GM19452 (cell line): ENCODE measurements around the gene IRX2.

Experiments
- ATAC-seq: cut with Tn5 transposase; IDR thresholded peaks from one replicate; pipeline ENCODE4 v1.9.1; 2021; ENCODE audit not compliant: unreplicated experiment

Gene IRX2

GRCh38 chr5:2699231-2699630 lies 52.2 kb downstream of the IRX2 start:
- no peak for ATAC-seq

DNA sequence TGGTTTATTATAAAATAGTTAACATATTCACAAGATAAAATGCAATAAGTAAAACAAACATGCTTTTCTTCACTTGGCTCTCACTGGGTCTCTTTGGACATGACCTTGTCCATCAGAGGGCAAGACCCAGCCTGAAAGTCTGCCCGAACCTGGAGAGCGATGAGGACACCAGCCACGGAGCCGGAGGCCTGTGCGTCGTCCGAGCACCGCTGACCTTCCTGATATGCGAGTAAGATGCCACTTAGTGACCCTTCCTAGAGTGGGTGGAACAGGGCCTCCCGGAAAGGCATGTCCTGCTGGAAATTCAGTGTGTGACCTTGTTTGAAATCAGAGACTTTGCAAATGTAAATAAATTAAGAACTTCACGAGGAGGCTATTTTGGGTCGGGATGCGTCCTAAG lies 52.9 kb downstream of the IRX2 start:
- ATAC-seq, result no peak

DNA sequence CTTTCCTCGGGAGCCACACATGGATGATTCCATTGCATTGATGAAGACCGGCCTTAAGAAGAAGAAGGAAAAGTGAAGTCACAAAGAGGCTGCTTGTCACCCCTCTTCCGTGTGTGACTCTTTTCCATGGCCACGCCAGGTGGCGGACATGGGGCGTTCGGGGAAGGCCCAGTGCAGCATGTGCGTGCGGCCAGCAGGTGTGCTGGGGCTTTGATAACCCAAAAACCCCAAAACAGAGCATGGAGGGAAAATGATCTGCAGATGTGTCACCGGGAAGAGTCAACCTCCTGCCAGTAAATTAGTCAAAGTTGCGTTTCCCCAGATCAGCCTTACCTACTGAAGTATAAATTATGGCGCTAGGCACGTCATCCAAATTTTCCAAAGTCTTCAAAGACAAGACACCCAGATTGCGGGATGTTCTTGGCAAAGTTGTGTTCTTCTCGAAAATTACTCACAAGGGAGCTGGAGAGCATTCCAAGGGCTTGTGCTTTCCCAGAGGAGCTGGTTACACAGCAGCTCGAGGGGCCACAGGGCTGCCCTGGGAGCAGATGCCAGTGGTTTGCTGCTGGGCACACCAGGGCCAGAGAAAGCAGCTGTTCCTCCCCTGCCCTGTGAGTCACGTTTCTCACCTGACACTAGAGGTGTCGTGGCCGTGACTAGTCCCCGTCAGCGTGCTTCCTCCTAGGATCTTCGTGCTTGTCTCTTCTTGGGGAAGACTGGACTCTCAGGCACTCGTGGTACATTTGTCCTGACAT lies 53.9 kb downstream of the IRX2 start:
- ATAC-seq, result no peak

DNA sequence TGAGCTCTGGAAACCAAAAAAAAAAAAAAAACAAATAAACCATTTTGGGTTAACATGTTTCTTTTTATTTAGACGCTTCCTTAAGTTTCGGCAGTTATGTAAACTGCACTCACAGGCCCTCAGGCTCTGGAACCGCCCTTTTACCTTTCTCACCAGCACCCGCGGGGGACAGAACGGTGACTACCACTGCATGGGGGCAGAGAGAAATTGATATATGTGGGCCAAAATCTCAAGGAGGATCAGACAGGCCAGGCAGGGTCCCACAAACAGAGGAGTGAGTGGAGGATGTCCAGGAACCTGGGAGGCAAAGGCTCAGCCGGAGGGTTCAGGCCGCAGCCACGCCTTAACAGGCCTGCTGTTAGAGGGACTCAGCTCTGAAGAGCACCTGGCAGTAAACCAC lies 54.4 kb downstream of the IRX2 start:
- ATAC-seq, result no peak
